GM12892 (cell line): ENCODE measurements around the gene FAM98B.

Experiments used
- POLR2A ChIP-seq: IDR thresholded peaks from 2 replicates; pipeline ENCODE4 v1.6.1; 2011; ENCODE audit warnings: low read depth, low read length, control low read depth
- POLR2AphosphoS5 ChIP-seq: IDR thresholded peaks from 2 replicates; pipeline ENCODE4 v1.6.1; 2011; ENCODE audit warnings: low read depth, low read length, control low read depth
- TAF1 ChIP-seq: IDR thresholded peaks from 2 replicates; pipeline ENCODE4 v1.6.1; 2011; ENCODE audit warnings: low read depth, mild to moderate bottlenecking, control low read depth, low read length, borderline replicate concordance

DNA sequence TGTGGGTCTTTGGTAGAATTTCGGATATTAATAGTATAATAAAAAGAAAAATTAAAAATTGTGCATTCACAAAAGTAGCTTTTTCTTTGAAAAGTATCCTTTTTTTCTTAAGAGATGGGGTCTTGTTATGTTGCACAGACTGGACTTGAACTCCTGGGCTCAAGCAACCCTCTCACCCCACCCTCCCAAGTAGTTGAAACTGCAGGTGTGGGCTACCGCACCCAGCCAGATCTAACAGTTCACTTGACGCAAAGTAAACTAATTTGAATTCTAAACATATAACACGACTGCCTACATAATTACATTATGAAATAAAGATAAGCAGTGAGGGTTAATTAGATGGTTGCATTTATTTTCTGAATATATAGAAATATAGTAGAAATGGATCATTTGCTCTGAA is 10.7 kb downstream of the FAM98B start:
- TF ChIP-seq POLR2A (no peak), POLR2AphosphoS5 (no peak), TAF1 (no peak)
